Uterus (tissue), 4 donors: ENCODE measurements around the gene KIF9. TPM values are rescaled to one million over a fixed set of nuclear protein-coding genes. Genes with fewer than 3 reads are reported as not detected.
A peak's percentile ranks its signal among the peaks of the same experiment; 100 is the strongest.

ENCODE experiments used
- DNase-seq, 2 donors: peaks; one replicate each; pipeline ENCODE4 v3.0.0-alpha.2; 2019 to 2020
- H3K27ac ChIP-seq, 2 donors: fragments of 200-600 bp; sonication (generic); 1 replicate in 1 of 2; 2 replicates in 1 of 2; pipeline ENCODE4 v1.5.1; 2016 to 2018
- H3K27me3 ChIP-seq, 2 donors: fragments of 200-600 bp; sonication (generic); one replicate each; pipeline ENCODE4 v1.5.1; 2018 to 2019; ENCODE audit warnings: control low read depth in 1 of 2
- H3K36me3 ChIP-seq, 2 donors: fragments of 200-600 bp; sonication (generic); one replicate each; pipeline ENCODE4 v1.5.1; 2019; ENCODE audit warnings: control low read depth in 1 of 2
- H3K4me1 ChIP-seq, 2 donors: fragments of 200-600 bp; sonication (generic); one replicate each; pipeline ENCODE4 v1.5.1; 2018 to 2019; ENCODE audit warnings: control low read depth in 1 of 2
- H3K4me3 ChIP-seq, 2 donors: fragments of 200-600 bp; sonication (generic); 1 replicate in 1 of 2; 2 replicates in 1 of 2; pipeline ENCODE4 v1.5.1; 2018 to 2019; ENCODE audit warnings: mild to moderate bottlenecking in 1 of 2
- H3K9me3 ChIP-seq, 2 donors: fragments of 200-600 bp; sonication (generic); one replicate each; pipeline ENCODE4 v1.5.1; 2019; ENCODE audit warnings: control low read depth in 1 of 2
- CTCF ChIP-seq, 4 experiments: fragments of 200-600 bp in 2 of 4; fragments of 450-650 bp in 2 of 4; sonication (generic) in 2 of 4; IDR thresholded peaks; one replicate each; pipeline ENCODE4 v1.5.1; 2016 to 2019; ENCODE audit warnings: antibody characterized with exemption in 4 of 4, mild to moderate bottlenecking in 2 of 4, moderate library complexity in 1 of 4
- POLR2A ChIP-seq, 2 donors: fragments of 450-650 bp; IDR thresholded peaks; one replicate each; pipeline ENCODE4 v1.6.1; 2016; ENCODE audit warnings: antibody characterized with exemption in 2 of 2, mild to moderate bottlenecking in 1 of 2, moderate library complexity in 1 of 2
- intact Hi-C: fragments of 100-400 bp; cut with DNase I; formaldehyde crosslinking; loops from one replicate; pipeline ENCODE4 v1.15.1; 2023; ENCODE audit warnings: low total_unique reads
- total RNA-seq, 4 donors: library from RNA; depleted of rRNA in 3 of 4; stranded (reverse); fragments of >200 nt in 3 of 4; gene quantifications; one replicate each; pipeline versions ENCODE4 v1.1.0 to v1.2.4, GENCODE V29; 2014 to 2023
- donor health status: DM: yes; HTN: yes; CAD: no.

KIF9 gene
- total RNA-seq, 4 donors from 2014 or later: 1.8 to 7.4 (median 4.1) TPM; not detected in 1

DNA sequence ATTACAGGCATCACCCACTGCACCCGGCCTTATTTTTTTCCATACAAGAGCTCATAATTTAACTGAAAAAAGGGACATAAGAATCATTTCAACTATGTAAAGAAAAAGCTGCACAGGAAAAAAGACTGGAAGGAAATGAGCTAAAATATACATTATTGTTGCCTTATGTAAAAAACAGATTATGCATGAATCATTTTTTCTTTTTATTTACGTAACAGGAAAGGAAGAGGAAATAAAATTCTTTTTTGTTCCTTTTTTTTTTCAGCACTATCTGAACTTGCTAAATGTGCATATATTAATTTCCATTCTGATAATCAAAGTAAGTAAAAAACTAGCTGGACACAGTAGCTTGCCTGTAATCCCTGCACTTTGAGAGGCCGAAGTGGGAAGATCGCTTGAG lies 12.1 kb downstream of the KIF9 start:
- Histone ChIP-seq H3K36me3 (no peaks in the 10 kb centered on the region), H3K27ac (no peak overlapping the region), H3K9me3 (no peaks in the 10 kb centered on the region), H3K27me3 (no peaks in the 10 kb centered on the region), H3K4me1 (no peaks in the 10 kb centered on the region), H3K4me3 (no peak overlapping the region)
- intact Hi-C loops: no loop called here
- no peak for DNase-seq
- no peak for TF ChIP-seq POLR2A (IDR thresholded peaks at IDR 0.05)
- no peak for TF ChIP-seq CTCF (IDR thresholded peaks at IDR 0.05)

DNA sequence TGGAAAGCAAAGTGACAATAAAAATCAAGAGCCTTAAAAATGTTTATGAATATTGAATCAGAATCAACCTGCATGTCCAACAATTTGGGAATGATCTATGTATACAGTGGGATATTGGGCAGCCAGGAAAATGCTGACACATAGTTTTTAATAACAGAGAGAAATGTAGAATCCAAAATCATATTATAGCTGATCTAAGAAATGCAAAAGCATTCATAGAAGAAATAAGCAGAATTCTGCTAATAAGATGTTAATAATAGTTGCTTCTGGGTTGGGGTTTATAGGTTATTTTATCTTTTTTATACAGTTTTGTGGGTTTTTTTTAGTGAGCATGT lies 15.1 kb downstream of the KIF9 start:
- H3K27ac ChIP-seq: no peak overlapping the region
- H3K4me3 ChIP-seq: no peak overlapping the region
- no peaks in the 10 kb centered on the region for H3K36me3 ChIP-seq
- DNase-seq: no peak
- intact Hi-C loops: no loop called here
- no peaks in the 10 kb centered on the region for H3K4me1 ChIP-seq
- no peaks in the 10 kb centered on the region for H3K27me3 ChIP-seq
- no peaks in the 10 kb centered on the region for H3K9me3 ChIP-seq
- TF ChIP-seq POLR2A (IDR thresholded peaks at IDR 0.05) (no peak), CTCF (IDR thresholded peaks at IDR 0.05) (no peak)

GRCh38 chr3:47266709-47267489 lies 15.7 kb downstream of the KIF9 start:
- H3K36me3 ChIP-seq: no peaks in the 10 kb centered on the region
- no peaks in the 10 kb centered on the region for H3K9me3 ChIP-seq
- H3K4me1 ChIP-seq: no peaks in the 10 kb centered on the region
- H3K27me3 ChIP-seq: no peaks in the 10 kb centered on the region
- peak; percentile 81 to 87 for DNase-seq
- intact Hi-C loops: no loop called here
- no peak overlapping the region for H3K4me3 ChIP-seq
- TF ChIP-seq POLR2A (IDR thresholded peaks at IDR 0.05) (no peak), CTCF (IDR thresholded peaks at IDR 0.05) (no peak)
- no peak overlapping the region for H3K27ac ChIP-seq

DNA sequence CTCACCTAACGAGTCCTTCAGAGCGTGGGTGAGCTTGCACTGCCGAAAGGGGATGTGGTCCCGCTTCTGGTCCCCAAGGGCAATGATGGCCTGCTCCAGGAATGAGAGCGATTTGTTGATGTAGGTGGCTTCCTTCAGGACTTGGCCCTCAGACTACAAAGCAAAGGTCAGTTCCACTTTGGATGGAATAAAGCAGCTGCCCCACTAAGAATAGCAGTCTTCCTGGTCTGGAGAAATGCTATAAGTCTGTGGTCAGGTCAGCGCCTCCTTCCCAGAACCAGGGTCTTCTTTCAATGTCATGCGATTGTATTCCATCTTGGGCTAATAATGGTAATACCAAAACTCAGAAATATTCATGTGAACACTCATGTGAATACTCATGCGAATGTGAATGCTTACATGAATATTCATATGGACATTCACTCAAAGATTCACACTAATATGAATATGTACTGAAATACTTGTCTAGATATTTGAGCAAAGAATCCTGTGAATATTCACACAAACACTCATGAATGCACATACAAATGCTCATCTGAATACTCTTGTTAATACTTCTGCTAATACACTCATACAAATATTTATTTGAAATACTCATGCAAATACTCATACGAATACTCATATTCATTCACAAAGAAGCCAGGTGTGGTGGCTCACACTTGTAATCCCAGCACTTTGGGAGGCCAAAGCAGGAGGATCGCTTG lies 16.7 kb downstream of the KIF9 start:
- Histone ChIP-seq H3K4me3 (no peak overlapping the region), H3K27ac (no peak overlapping the region), H3K36me3 (no peaks in the 10 kb centered on the region), H3K4me1 (no peaks in the 10 kb centered on the region), H3K9me3 (no peaks in the 10 kb centered on the region), H3K27me3 (no peaks in the 10 kb centered on the region)
- no peak for DNase-seq
- no peak for TF ChIP-seq CTCF (IDR thresholded peaks at IDR 0.05)
- TF ChIP-seq POLR2A (IDR thresholded peaks at IDR 0.05): no peak
- intact Hi-C loops: no loop called here

DNA sequence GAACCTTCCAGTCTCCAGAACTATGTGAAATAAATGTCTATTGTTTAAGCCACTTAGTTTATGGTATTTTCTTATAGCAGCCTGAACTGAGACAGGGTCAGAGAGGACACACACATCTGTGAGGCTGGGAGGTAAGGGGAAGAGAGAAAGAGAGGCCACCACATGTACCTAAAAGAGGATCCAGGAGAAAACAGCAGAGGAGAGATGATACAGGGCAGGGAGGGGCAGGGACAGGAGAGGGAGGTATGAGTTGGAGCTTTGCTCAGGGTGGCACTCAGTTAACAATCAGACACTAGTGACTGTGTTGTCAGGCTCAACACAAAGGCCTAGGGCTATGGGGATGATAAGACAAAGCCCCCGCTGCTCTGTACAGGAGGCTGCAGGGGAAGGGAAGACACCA lies 17.6 kb downstream of the KIF9 start:
- intact Hi-C loops: no loop called here
- Histone ChIP-seq H3K27ac (no peak overlapping the region), H3K9me3 (no peaks in the 10 kb centered on the region), H3K4me3 (no peak overlapping the region), H3K36me3 (no peaks in the 10 kb centered on the region), H3K27me3 (no peaks in the 10 kb centered on the region), H3K4me1 (no peaks in the 10 kb centered on the region)
- TF ChIP-seq POLR2A (IDR thresholded peaks at IDR 0.05): no peak
- no peak for TF ChIP-seq CTCF (IDR thresholded peaks at IDR 0.05)
- no peak for DNase-seq
